Fibroblast of the conjunctiva (primary cell): ENCODE results near the gene IL23R.

Experiments
- DNase-seq: peaks from one replicate; pipeline ENCODE4 v3.0.0-alpha.2; 2010; ENCODE audit warnings: low read depth

The IL23R gene

GRCh38 chr1:67239738-67240137 is 73.5 kb downstream of the IL23R start:
- no peak for DNase-seq

GRCh38 chr1:67241200-67241746 is 75.0 kb downstream of the IL23R start:
- no peak for DNase-seq

GRCh38 chr1:67242016-67242415 is 75.8 kb downstream of the IL23R start:
- DNase-seq: no peak

GRCh38 chr1:67250051-67250653 is 83.9 kb downstream of the IL23R start:
- DNase-seq: no peak

- DNase-seq: no peak
Measured at GRCh38 chr1:67256291-67257172, 90.3 kb downstream of the IL23R start.

- no peak for DNase-seq
Measured at GRCh38 chr1:67257173-67257535, 90.9 kb downstream of the IL23R start.

GRCh38 chr1:67261680-67262079 is 95.4 kb downstream of the IL23R start:
- no peak for DNase-seq

GRCh38 chr1:67262735-67263134 is 96.5 kb downstream of the IL23R start:
- DNase-seq: no peak

- no peak for DNase-seq
Measured at GRCh38 chr1:67264152-67264551, 97.9 kb downstream of the IL23R start.

- DNase-seq: no peak
Measured at GRCh38 chr1:67264899-67265298, 98.6 kb downstream of the IL23R start.

GRCh38 chr1:67269061-67269460 is 102.8 kb downstream of the IL23R start:
- no peak for DNase-seq

GRCh38 chr1:67270541-67270940 is 104.3 kb downstream of the IL23R start:
- no peak for DNase-seq

GRCh38 chr1:67273591-67273990 is 107.3 kb downstream of the IL23R start:
- DNase-seq: no peak

- DNase-seq: no peak
Measured at GRCh38 chr1:67274623-67275325, 108.5 kb downstream of the IL23R start.

GRCh38 chr1:67280696-67281095 is 114.4 kb downstream of the IL23R start:
- no peak for DNase-seq

GRCh38 chr1:67281244-67281643 is 115.0 kb downstream of the IL23R start:
- DNase-seq: no peak

- DNase-seq: no peak
Measured at GRCh38 chr1:67285780-67286488, 119.7 kb downstream of the IL23R start.

GRCh38 chr1:67290236-67290635 is 124.0 kb downstream of the IL23R start:
- DNase-seq: no peak

GRCh38 chr1:67294836-67295617 is 128.8 kb downstream of the IL23R start:
- no peak for DNase-seq

GRCh38 chr1:67298762-67299161 is 132.5 kb downstream of the IL23R start:
- no peak for DNase-seq

- no peak for DNase-seq
Measured at GRCh38 chr1:67299296-67299695, 133.0 kb downstream of the IL23R start.
